HEK293T (cell line): ENCODE data around the gene EIF3L.

Source experiments
- CTCF ChIA-PET: fragments of 350-600 bp; formaldehyde crosslinking; extraction: SDS; loops from one replicate; lab custom pipeline; 2021; ENCODE audit warnings: antibody characterized with exemption, inconsistent platforms; lab: Yijun Ruan, JAX
- POLR2A ChIA-PET: fragments of 350-600 bp; formaldehyde crosslinking; extraction: SDS; loops from one replicate; lab custom pipeline; 2020; ENCODE audit warnings: antibody characterized with exemption, inconsistent platforms; lab: Yijun Ruan, JAX
- DNase-seq: peaks from one replicate; pipeline ENCODE4 v3.0.0; 2012; ENCODE audit warnings: mixed read lengths; ENCODE audit errors: extremely low spot score
- ARNT ChIP-seq: fragments of 450-650 bp; IDR thresholded peaks from 2 replicates; pipeline ENCODE4 v1.6.1; 2017; ENCODE audit warnings: mild to moderate bottlenecking
- BHLHE40 ChIP-seq: fragments of 450-650 bp; IDR thresholded peaks from 2 replicates; pipeline ENCODE4 v1.6.1; 2016; ENCODE audit warnings: mild to moderate bottlenecking, moderate library complexity, borderline replicate concordance
- CTBP1 ChIP-seq: fragments of 450-650 bp; IDR thresholded peaks from 2 replicates; pipeline ENCODE4 v1.6.1; 2016; ENCODE audit warnings: borderline replicate concordance
- ELF4 ChIP-seq: fragments of 450-650 bp; IDR thresholded peaks from 2 replicates; pipeline ENCODE4 v1.6.1; 2017; ENCODE audit warnings: antibody characterized with exemption
- FOXA1 ChIP-seq: fragments of 450-650 bp; IDR thresholded peaks from 2 replicates; pipeline ENCODE4 v1.6.1; 2016; ENCODE audit warnings: mild to moderate bottlenecking
- FOXK2 ChIP-seq: fragments of 450-650 bp; IDR thresholded peaks from 2 replicates; pipeline ENCODE4 v1.6.1; 2016; ENCODE audit warnings: mild to moderate bottlenecking
- FOXM1 ChIP-seq: fragments of 450-650 bp; IDR thresholded peaks from 2 replicates; pipeline ENCODE4 v1.6.1; 2017; ENCODE audit warnings: mild to moderate bottlenecking, borderline replicate concordance
- HDGF ChIP-seq: fragments of 450-650 bp; IDR thresholded peaks from 2 replicates; pipeline ENCODE4 v1.6.1; 2017; ENCODE audit warnings: antibody characterized with exemption, borderline replicate concordance
- L3MBTL2 ChIP-seq: fragments of 450-650 bp; conservative IDR thresholded peaks from 2 replicates; pipeline ENCODE4 v1.6.1; 2016; ENCODE audit warnings: mild to moderate bottlenecking
- LEF1 ChIP-seq: fragments of 450-650 bp; IDR thresholded peaks from 2 replicates; pipeline ENCODE4 v1.6.1; 2017; ENCODE audit warnings: mild to moderate bottlenecking, borderline replicate concordance
- NFRKB ChIP-seq: fragments of 450-650 bp; IDR thresholded peaks from 2 replicates; pipeline ENCODE4 v1.6.1; 2016; ENCODE audit warnings: mild to moderate bottlenecking, moderate library complexity
- PKNOX1 ChIP-seq: fragments of 450-650 bp; IDR thresholded peaks from 2 replicates; pipeline ENCODE4 v1.6.1; 2016
- SP1 ChIP-seq: fragments of 450-650 bp; IDR thresholded peaks from 2 replicates; pipeline ENCODE4 v1.6.1; 2017
- SUZ12 ChIP-seq: fragments of 450-650 bp; IDR thresholded peaks from 2 replicates; pipeline ENCODE4 v1.6.1; 2016; ENCODE audit warnings: mild to moderate bottlenecking
- TARDBP ChIP-seq: fragments of 450-650 bp; IDR thresholded peaks from 2 replicates; pipeline ENCODE4 v1.6.1; 2016
- ZNF384 ChIP-seq: fragments of 450-650 bp; IDR thresholded peaks from 2 replicates; pipeline ENCODE4 v1.6.1; 2016

Gene EIF3L

DNA sequence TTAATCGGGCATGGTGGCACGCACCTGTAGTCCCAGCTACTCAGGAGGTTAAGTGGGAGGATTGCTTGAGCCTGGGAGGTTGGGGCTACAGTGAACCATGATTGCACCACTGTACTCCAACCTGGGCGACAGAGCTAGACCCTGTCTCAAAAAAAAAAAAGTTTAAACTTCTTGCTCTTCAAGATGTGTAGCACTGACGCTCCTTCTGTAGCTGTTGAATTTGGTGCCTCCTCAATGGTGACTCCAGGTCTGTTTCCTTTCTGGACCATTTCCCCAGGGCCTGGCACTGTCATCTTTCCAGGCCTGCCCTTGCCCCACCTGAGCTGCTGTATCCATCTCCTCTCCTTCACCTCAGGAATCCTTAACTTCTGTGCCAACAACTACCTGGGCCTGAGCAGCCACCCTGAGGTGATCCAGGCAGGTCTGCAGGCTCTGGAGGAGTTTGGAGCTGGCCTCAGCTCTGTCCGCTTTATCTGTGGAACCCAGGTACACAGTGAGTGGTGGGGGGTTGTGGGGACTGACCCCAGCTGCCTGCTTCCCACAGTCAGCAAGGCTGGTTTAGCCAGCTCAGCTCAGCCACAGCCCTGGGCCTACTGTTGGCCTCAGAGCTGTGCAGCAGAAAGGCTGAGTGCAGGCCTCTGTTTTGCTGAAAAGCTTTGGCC is 39.4 kb upstream of the EIF3L start:
- POLR2A ChIA-PET: interaction anchor here (1.2 to 6.9 kb wide), 3 partner anchors 7 to 34 kb away, joined by 4 to 78 read pairs (median 20); partner anchors contain the start of gene ANKRD54
- no peak for DNase-seq
- TF ChIP-seq LEF1: no peak
- no peak for TF ChIP-seq HDGF
- no peak for TF ChIP-seq L3MBTL2
- no peak for TF ChIP-seq FOXA1
- no peak for TF ChIP-seq NFRKB
- TF ChIP-seq SUZ12: no peak
- TF ChIP-seq CTBP1: no peak
- CTCF ChIA-PET: interaction anchor here (0.6 to 4.4 kb wide), 5 partner anchors 8 to 176 kb away, joined by 3 to 23 read pairs (median 4); no protein-coding TSS in a partner anchor

DNA sequence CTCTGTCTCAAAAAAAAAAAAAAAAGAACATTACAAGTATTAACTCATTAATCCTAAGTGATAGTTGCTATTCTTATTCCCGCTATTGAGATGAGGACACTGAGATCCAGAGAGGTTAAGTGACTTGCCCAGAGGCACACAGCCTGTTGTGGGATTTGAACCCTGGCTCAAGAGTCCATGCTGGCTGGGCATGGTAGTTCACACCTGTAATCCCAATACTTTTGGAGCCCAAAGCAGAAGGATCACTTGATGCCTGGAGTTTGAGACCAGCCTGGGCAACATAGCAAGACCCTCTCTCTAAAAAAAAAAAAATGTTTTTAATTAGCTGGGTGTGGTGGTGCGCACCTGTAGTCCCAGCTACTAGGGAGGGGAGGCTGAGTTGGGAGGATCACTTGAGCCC is 37.4 kb upstream of the EIF3L start:
- ChIA-PET POLR2A (interaction anchor here (1.0 kb wide), 1 partner anchor 94 kb away, joined by 3 read pairs; the partner anchor contains the start of gene MICALL1), CTCF (interaction anchor here (0.6 to 0.7 kb wide), 2 partner anchors 45 kb away, joined by 3 to 4 read pairs; no protein-coding TSS in a partner anchor)
- DNase-seq: no peak

DNA sequence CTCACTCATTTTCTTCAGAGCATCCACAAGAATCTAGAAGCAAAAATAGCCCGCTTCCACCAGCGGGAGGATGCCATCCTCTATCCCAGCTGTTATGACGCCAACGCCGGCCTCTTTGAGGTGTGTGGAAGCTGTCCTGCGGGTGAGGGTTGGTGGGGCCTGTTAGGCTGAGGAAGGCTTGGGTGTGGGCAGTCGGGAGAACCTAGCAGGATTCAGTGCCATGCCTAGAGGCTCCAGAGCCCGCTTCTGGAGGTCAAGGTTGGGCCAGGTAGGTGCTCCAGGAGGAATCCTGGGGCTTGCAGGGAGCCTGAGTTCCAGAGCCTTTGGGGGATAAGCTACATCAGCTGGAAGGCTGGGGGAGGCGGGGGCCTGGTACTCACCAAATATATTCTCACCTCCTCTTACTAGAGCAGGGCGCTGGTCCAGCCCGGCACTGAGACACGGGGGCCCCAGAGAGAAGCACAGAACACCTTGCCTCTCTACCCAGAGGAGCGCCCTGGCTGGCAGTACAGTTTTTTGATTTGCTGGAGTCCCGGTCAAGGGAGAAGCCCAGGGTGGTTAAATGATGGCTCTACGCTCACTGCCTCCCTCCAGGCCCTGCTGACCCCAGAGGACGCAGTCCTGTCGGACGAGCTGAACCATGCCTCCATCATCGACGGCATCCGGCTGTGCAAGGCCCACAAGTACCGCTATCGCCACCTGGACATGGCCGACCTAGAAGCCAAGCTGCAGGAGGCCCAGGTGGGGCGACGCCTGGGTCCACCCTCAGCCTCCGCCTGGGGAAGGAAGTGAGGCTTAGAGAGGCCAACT is 36.1 kb upstream of the EIF3L start:
- TF ChIP-seq ZNF384 (no peak), PKNOX1 (no peak), SP1 (no peak)
- ChIA-PET POLR2A (interaction anchor here (1.0 to 7.4 kb wide), 2 partner anchors 6 to 93 kb away, joined by 3 to 78 read pairs; partner anchors contain the start of genes GCAT and MICALL1), CTCF (no interaction called here)
- no peak for DNase-seq

More for the DNA sequence above, 37.4 kb upstream of the EIF3L start:
- TF ChIP-seq HDGF (no peak), SUZ12 (no peak), NFRKB (no peak), FOXM1 (no peak), PKNOX1 (no peak), FOXK2 (no peak), BHLHE40 (no peak), LEF1 (no peak)

- POLR2A ChIA-PET: interaction anchor here (7.4 kb wide), 1 partner anchor 9 kb away, joined by 78 read pairs; the partner anchor contains the start of gene GCAT
- CTCF ChIA-PET: interaction anchor here (3.0 kb wide), 1 partner anchor 48 kb away, joined by 10 read pairs; no protein-coding TSS in a partner anchor
- DNase-seq: no peak
- TF ChIP-seq CTBP1: no peak
- no peak for TF ChIP-seq NFRKB
- TF ChIP-seq ZNF384: no peak
- no peak for TF ChIP-seq SP1
- no peak for TF ChIP-seq FOXA1
- no peak for TF ChIP-seq ARNT
- TF ChIP-seq SUZ12: no peak
- no peak for TF ChIP-seq FOXK2
- TF ChIP-seq FOXM1: no peak
- TF ChIP-seq BHLHE40: no peak
- no peak for TF ChIP-seq L3MBTL2
- no peak for TF ChIP-seq HDGF
- no peak for TF ChIP-seq ELF4
- TF ChIP-seq LEF1: no peak
- no peak for TF ChIP-seq PKNOX1
- TF ChIP-seq TARDBP: no peak
Measured at GRCh38 chr22:37815593-37815992, 33.6 kb upstream of the EIF3L start.

DNA sequence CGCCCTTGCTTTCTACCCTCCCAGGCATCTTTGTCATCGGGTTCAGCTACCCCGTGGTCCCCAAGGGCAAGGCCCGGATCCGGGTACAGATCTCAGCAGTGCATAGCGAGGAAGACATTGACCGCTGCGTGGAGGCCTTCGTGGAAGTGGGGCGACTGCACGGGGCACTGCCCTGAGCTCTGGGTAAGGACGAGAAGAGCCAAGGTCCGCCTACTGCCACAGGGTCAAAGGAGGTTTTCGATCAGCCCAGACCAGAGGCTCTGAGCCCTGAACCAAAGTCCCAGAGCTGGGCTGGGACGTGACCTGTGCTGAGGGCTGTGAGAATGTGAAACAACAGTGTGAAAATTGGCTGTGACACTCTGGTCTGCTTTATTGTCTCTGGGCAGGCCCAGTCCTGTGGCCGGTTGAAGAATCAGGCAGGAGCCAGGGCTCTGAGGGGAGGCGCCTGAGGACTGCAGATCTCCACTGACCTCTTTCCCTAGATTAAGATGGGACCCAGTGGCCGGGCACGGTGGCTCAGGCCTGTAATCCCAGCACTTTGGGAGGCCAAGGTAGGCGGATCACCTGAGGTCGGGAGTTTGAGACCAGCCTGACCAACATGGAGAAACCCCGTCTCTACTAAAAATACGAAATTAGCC is 32.6 kb upstream of the EIF3L start:
- ChIA-PET POLR2A (interaction anchor here (3.0 to 7.4 kb wide), 3 partner anchors 10 to 32 kb away, joined by 8 to 78 read pairs (median 19); partner anchors contain the start of genes ANKRD54, EIF3L and GCAT), CTCF (interaction anchor here (0.7 to 3.0 kb wide), 10 partner anchors 8 to 147 kb away, joined by 3 to 69 read pairs (median 4); partner anchors contain the start of genes ANKRD54 and GCAT)
- no peak for TF ChIP-seq CTBP1
- DNase-seq: no peak
